NCI-H82 (cell line): ENCODE measurements around the gene TIMM44.

Source experiments
- DNase-seq: peaks from one replicate; lab custom pipeline; 2025; lab: John Stamatoyannopoulos, UW

The TIMM44 gene, protein sequence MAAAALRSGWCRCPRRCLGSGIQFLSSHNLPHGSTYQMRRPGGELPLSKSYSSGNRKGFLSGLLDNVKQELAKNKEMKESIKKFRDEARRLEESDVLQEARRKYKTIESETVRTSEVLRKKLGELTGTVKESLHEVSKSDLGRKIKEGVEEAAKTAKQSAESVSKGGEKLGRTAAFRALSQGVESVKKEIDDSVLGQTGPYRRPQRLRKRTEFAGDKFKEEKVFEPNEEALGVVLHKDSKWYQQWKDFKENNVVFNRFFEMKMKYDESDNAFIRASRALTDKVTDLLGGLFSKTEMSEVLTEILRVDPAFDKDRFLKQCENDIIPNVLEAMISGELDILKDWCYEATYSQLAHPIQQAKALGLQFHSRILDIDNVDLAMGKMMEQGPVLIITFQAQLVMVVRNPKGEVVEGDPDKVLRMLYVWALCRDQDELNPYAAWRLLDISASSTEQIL

DNA sequence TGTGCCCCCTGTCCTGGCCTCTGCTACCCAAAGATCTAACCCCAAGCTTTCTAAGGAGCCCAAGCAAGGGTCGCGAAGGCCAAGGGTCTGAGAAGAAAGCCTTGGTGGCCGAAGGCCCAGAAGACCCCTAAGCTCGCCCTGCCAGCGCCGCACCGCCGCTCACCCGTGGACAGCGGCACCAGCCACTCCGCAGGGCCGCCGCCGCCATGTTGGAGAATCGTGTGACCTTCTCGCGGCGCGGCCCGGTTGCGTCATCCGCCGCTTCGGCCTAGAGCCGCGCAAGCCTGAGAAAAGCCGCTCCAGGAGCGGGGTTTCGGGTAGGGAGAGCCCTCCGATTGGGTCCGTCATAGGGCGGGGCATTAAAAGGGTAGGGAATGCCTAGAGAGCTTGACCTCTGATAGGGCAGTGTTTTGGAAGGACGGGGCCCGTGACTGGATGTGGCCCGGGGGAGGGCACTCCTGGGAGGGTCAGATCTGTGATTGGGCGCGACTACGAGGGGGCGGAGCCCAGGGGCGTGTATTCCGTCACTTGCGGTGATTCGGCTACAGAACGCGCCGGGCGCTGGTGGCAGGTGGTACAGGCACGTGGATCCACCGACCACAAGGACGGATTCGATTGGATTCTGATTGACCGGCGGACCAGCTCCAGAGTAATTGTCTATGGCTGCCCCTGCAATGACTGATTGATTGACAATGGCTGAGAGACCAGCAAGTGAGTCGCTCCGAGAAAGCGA is at the start of gene TIMM44:
Gene TIMM44 (minus strand): TSS at position 223 of the 733 bp plus-strand sequence. CDS start 15 bp downstream, at position 208.
- peak; percentile 100 for DNase-seq

DNA sequence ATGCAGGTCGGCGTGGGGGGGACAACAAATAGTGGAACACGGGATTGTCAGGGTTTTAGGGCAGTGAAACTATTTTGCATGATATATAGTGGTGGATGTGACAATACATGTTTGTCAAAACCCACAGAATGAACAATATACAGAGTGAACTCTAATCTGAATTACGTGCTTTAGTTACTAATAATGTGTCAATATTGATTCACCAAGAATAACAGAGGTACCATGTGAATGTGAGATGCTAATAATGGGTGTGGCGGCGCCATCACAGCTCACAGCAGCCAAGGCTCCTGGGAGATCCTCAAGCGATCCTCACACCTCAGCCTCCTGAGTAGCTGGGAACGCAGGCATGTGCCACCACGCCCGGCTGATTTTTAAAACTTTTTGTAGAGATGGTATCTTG is 49.1 kb upstream of the TIMM44 start:
- DNase-seq, result no peak

DNA sequence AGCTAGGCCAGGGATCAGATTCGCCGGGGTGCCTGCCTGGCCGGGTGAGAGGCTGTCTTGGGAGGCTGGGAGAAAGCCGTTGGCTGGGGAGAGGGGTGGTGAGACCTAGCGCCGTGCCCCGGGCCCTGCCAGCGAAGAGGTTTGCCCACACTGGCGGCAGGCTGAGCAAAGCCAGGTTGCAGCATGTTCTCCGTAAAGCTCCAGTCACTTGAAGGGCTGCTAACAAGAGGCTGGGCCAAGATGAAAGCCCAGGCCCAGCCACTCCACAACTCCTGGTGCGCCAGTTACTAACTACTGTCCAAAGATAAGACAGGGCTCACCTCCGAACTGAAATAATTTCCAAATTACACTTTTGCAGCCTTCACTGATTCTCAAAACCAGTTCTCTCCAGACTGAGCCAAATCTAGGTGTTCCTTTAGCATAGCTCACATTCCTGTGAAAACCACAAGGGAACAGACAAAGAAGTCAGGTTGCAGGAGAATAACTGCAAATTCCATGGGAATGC is 45.7 kb upstream of the TIMM44 start:
- DNase-seq, result no peak

DNA sequence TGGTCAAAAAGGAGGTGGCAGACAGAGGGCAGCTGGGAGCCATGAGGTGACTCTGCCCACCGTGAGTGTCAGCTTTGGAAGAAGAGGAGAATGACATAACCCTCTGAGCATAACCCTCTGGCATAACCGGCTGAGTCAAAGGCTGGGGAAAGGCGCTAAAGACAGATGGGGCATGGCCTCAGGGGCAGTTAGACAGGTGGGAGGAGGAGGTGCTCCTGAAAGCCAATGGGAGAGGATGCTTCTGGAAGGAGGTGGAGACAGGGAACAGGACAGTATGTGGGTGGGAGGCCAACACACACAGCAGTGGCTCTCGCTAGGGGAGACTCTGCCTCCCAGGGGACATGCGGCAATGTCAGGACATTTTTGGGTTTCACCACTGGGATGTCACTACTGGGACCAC is 44.8 kb upstream of the TIMM44 start:
- peak; percentile 15 for DNase-seq

- no peak for DNase-seq
Measured at GRCh38 chr19:7987114-7987768, 43.8 kb upstream of the TIMM44 start.

- DNase-seq, result no peak
Measured at GRCh38 chr19:7986321-7987113, 43.1 kb upstream of the TIMM44 start.

- no peak for DNase-seq
Measured at GRCh38 chr19:7985481-7985911, 42.0 kb upstream of the TIMM44 start.

- no peak for DNase-seq
Measured at GRCh38 chr19:7983995-7984837, 40.8 kb upstream of the TIMM44 start.

DNA sequence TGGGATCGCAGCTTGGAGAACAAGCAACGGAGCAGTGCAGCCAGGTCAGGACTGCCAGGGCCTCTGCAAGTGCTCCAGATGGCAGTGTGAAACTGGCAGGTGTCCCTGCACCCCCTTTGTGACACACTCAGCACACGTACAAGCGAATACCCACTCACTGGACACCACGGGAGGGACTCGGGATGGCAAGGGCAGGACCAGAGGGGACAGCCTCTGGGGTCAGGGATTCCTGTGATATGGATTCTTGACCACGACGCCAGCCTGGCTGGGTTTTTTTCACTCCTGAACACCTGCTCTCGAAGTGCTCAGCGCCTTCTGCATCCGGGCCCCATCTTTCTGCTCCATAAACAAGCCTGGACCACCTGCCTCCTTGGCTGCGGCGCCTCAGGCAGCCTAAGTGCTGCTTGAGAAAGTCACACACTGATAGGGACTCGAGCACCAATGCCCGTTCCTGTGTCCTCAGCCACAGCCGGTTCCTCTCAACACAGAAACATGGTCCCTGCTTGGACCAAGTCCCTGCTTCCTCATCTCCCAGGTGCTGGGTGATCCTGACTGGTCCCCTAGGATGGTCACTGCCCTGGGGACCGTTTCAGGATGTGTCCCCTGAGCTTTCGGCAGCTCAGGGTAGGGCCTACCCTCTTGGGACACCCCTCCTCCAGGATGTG is 40.0 kb upstream of the TIMM44 start:
- no peak for DNase-seq

- DNase-seq, result no peak
Measured at GRCh38 chr19:7982651-7983099, 39.2 kb upstream of the TIMM44 start.

DNA sequence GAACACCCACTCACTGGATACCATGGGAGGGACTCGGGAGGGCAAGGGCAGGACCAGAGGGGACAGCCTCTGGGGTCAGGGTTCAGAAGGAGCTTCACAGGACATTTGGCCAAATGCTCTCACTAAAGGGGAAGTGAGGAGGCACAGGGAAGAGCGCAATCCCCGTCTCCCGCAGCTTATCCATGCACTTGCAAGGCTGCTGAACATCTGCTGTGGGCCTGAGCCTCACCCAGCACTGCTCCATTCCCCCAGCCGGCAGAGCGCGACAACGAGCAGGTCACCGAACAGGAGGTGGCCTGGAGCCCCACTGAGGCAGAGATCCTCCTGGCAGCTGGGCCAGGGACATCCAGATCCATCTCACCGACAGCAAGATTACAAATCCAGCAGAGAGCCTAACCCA is 38.6 kb upstream of the TIMM44 start:
- peak; percentile 2 for DNase-seq

DNA sequence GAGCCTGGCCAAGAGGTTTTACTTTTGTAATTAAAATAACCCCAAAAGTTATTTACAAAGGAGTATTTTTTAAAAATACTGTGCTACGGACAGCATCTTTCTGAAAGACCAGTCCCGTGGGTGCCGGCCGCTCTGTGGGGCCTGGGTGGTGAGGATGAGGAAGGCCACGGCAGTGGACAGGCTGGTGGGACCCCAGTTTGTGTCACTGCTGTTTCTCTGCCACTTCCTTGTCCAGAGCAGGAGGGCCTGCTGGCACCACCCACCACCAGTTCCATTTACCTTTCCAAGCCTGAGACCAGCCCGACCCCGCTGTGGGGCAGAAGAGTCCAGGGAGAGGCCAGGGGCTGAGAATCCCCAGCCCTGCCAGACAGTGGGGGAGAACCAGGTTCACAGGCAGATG is 38.2 kb upstream of the TIMM44 start:
- no peak for DNase-seq

GRCh38 chr19:7981199-7981598 is 37.7 kb upstream of the TIMM44 start:
- DNase-seq, result no peak

DNA sequence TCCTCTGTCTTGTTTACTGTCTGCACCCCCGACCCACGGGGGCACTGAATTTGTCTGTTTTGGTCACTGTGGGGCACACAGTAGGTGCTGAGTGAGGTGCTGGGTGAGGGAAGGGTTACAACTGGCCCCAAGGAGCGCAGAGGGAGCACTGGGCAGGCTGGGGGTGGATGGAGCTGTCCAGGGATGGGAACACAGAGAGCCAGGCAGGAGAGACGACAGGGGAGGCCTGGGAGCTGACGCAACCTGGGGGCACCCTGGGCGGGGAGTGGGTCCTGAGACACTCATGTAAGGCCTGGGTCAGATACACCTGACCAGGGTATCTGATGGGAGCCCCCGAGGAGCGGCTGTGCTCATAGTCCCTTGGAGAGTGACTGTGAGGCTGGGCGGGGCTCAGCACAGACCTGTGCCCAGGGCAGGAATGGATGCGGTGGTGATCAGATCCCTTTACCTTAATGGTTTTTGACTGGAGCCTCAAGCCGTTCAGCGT is 37.2 kb upstream of the TIMM44 start:
- DNase-seq, result no peak

DNA sequence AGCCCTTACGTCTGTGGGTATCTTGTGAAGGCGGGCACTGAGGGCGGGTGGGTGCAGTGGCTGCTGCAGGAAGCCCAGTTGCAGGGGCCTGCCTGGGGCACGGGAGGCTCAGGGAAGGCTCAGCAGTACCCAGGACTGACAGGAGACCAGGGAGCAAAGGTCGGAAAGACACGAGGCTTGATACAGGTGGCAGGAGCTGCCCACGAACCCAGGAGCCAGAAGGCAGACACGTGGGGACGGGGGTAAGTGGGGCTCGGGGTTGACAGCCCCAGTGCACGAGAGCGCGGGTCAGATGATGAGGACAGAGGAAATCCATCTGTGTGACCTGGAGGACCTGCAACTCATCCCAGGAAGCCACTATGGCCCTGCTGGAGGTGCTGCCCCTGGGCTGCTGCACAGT is 36.7 kb upstream of the TIMM44 start:
- DNase-seq, result no peak

DNA sequence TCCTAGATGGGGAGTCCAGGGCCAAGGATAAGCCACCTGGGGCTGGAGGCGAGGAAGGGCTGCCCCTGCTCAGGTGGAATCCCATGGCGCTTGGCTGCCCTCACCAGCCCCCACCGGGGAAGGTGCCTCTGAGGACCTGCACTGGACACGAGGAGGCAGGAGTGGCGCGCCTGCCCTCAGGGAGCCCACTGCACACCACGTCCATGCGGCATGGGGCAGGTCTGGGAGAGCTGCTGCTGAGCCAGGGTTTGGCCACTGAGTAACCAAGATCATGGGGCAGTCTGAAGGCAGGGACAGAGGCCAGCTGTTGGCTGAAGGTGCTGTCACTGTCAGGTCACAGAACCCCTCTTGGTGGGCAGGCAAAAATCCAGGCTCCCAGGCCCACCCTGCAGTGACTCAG is 36.1 kb upstream of the TIMM44 start:
- no peak for DNase-seq

- DNase-seq, result no peak
Measured at GRCh38 chr19:7979011-7979410, 35.5 kb upstream of the TIMM44 start.

GRCh38 chr19:7978179-7978825 is 34.8 kb upstream of the TIMM44 start:
- no peak for DNase-seq

GRCh38 chr19:7977723-7978040 is 34.2 kb upstream of the TIMM44 start:
- DNase-seq, result no peak
